ENCODE measurements around the gene MICOS13. TPM values are rescaled to one million over a fixed set of nuclear protein-coding genes. Genes with fewer than 3 reads are reported as not detected.

The MICOS13 gene
- total RNA-seq, 1 donor from 2014 or later, result 83.2 TPM

DNA sequence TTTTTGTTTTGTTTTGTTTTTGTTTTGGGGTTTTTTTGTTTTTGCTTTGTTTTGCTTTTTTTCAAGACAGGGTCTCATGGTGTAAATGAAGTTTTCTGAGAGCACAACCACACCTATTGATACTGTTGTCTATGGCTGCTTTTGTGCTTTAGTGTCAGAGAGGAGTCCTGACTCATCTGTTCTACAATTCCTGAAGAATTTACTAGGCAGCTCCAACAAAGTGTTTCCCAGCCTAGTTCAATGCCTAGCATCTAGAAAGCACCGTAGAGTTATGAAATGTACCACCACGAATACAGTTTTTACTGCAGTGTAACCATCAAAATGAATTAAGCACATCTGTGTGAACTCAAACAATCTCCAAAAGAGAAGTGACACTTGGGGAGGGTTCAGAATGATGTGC lies 36.3 kb downstream of the MICOS13 start:
- DNase-seq (ENCODE audit: extremely low spot score in 2 of 2), result no peak
- H3K9me3 ChIP-seq, result no peaks in the 10 kb centered on the region
- H3K4me3 ChIP-seq, result no peak overlapping the region
- H3K4me1 ChIP-seq, result peaks cover 5% of the 10 kb centered on the region
- TF ChIP-seq CTCF (IDR thresholded peaks at IDR 0.05) (no peak), POLR2A (IDR thresholded peaks at IDR 0.05) (no peak), POLR2AphosphoS5 (IDR thresholded peaks at IDR 0.05; ENCODE audit: insufficient read depth in 1 of 2, low read depth in 1 of 2) (no peak)
- intact Hi-C loops (cut with DNase I), result no loop called here
- no peaks in the 10 kb centered on the region for H3K27me3 ChIP-seq
- H3K27ac ChIP-seq, result no peak overlapping the region
- H3K36me3 ChIP-seq, result peaks cover 3 to 66% of the 10 kb centered on the region in 2 donors

DNA sequence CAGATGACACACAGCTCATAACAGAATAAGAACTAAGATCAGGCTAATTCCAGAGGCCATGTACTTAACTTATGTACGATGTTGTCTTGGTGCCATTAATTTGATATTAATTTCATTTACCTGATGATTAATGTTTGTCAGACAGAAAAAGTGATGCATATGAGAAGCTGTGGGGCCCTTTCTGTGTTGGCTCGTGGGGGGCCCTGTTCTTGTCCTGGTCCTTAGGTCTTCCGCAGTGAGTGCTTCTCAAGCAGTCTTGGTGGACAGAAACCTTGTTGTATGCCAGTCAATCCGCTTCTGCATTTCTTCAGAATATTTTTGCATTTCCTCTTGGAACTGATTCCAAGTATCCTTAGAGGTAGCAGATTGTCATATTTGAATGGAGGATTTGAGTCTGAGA lies 37.3 kb downstream of the MICOS13 start:
- H3K36me3 ChIP-seq, result peaks cover 3 to 60% of the 10 kb centered on the region in 2 donors
- no peak overlapping the region for H3K27ac ChIP-seq
- no peaks in the 10 kb centered on the region for H3K27me3 ChIP-seq
- intact Hi-C loops (cut with DNase I), result no loop called here
- TF ChIP-seq POLR2AphosphoS5 (IDR thresholded peaks at IDR 0.05; ENCODE audit: insufficient read depth in 1 of 2, low read depth in 1 of 2) (no peak), POLR2A (IDR thresholded peaks at IDR 0.05) (no peak), CTCF (IDR thresholded peaks at IDR 0.05) (no peak)
- peaks cover 14% of the 10 kb centered on the region for H3K4me1 ChIP-seq
- H3K9me3 ChIP-seq, result no peaks in the 10 kb centered on the region
- H3K4me3 ChIP-seq, result no peak overlapping the region
- DNase-seq (ENCODE audit: extremely low spot score in 2 of 2), result no peak

GRCh38 chr19:5642204-5642603 lies 38.1 kb downstream of the MICOS13 start:
- TF ChIP-seq CTCF (IDR thresholded peaks at IDR 0.05) (no peak), POLR2AphosphoS5 (IDR thresholded peaks at IDR 0.05; ENCODE audit: insufficient read depth in 1 of 2, low read depth in 1 of 2) (no peak), POLR2A (IDR thresholded peaks at IDR 0.05) (no peak)
- Histone ChIP-seq H3K27ac (no peak overlapping the region), H3K4me1 (peaks cover 21% of the 10 kb centered on the region), H3K4me3 (no peak overlapping the region), H3K27me3 (no peaks in the 10 kb centered on the region), H3K36me3 (peaks cover 3 to 52% of the 10 kb centered on the region in 2 donors), H3K9me3 (no peaks in the 10 kb centered on the region)
- intact Hi-C loops (cut with DNase I), result no loop called here
- DNase-seq (ENCODE audit: extremely low spot score in 2 of 2), result no peak

- no peak for DNase-seq (ENCODE audit: extremely low spot score in 2 of 2)
- peaks cover 0 to 42% of the 10 kb centered on the region in 2 donors for H3K36me3 ChIP-seq
- intact Hi-C loops (cut with DNase I), result no loop called here
Observed at GRCh38 chr19:5641171-5641570, 39.1 kb downstream of the MICOS13 start.

More at GRCh38 chr19:5641171-5641570, 39.1 kb downstream of the MICOS13 start:
- Histone ChIP-seq H3K27ac (no peak overlapping the region), H3K27me3 (no peaks in the 10 kb centered on the region), H3K4me3 (no peak overlapping the region), H3K9me3 (no peaks in the 10 kb centered on the region), H3K4me1 (peaks cover 30% of the 10 kb centered on the region)
- no peak for TF ChIP-seq CTCF (IDR thresholded peaks at IDR 0.05)
- no peak for TF ChIP-seq POLR2A (IDR thresholded peaks at IDR 0.05)
- no peak for TF ChIP-seq POLR2AphosphoS5 (IDR thresholded peaks at IDR 0.05; ENCODE audit: insufficient read depth in 1 of 2, low read depth in 1 of 2)
